Gastrocnemius medialis (tissue), 4 donors: ENCODE data around the gene NUDT4.

ENCODE experiments used
- POLR2A ChIP-seq, 2 donors: fragments of 450-650 bp; IDR thresholded peaks; one replicate each; pipeline ENCODE4 v1.6.1; 2017; ENCODE audit warnings: antibody characterized with exemption in 2 of 2, mild to moderate bottlenecking in 2 of 2, moderate library complexity in 2 of 2
- TF ChIP-seq, protein P1 (sequence below), 5 experiments: fragments of 450-650 bp in 3 of 5; fragments of 200-600 bp in 2 of 5; sonication (generic) in 2 of 5; IDR thresholded peaks in 4 of 5; conservative IDR thresholded peaks in 1 of 5; 1 replicate in 4 of 5; 2 replicates in 1 of 5; pipeline ENCODE4 v1.5.1; 2016 to 2019; ENCODE audit warnings: antibody characterized with exemption in 5 of 5, mild to moderate bottlenecking in 3 of 5, moderate library complexity in 3 of 5

DNA sequence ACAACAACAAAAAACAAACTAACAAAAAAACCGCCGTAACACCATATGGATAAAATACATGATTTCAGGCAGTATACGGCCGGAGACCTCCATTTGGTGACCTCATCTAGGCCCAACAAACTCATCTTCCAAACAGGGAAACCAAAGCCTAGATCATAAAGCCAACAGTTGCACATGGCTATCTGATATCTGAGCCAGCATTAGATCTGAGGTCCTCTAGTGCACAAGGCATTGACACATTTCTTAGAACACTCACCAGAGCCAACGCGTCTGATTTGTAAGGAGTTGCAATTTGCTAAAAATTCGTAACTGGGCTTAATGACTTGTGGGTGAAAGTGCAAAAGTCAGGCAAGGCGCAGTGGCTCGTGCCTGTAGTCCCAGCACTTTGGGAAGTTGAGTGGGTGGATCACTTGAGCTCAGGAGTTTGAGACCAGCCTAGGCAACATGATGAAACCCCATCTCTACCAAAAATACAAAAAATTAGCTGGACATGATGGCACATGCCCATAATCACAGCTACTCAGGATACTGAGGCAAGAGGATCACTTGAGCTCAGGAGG, 42.0 kb upstream of the NUDT4 start:
- TF ChIP-seq POLR2A (IDR thresholded peaks at IDR 0.05), result no peak
- TF ChIP-seq, protein P1, sequence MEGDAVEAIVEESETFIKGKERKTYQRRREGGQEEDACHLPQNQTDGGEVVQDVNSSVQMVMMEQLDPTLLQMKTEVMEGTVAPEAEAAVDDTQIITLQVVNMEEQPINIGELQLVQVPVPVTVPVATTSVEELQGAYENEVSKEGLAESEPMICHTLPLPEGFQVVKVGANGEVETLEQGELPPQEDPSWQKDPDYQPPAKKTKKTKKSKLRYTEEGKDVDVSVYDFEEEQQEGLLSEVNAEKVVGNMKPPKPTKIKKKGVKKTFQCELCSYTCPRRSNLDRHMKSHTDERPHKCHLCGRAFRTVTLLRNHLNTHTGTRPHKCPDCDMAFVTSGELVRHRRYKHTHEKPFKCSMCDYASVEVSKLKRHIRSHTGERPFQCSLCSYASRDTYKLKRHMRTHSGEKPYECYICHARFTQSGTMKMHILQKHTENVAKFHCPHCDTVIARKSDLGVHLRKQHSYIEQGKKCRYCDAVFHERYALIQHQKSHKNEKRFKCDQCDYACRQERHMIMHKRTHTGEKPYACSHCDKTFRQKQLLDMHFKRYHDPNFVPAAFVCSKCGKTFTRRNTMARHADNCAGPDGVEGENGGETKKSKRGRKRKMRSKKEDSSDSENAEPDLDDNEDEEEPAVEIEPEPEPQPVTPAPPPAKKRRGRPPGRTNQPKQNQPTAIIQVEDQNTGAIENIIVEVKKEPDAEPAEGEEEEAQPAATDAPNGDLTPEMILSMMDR (IDR thresholded peaks at IDR 0.05 in 4 of 5, conservative IDR thresholded peaks at IDR 0.05 in 1 of 5), result no peak
